ENCODE data around the gene CSGALNACT2.
"Not testable (repeated sequence)": the region's sequence is repeated elsewhere in the genome, so short reads cannot be mapped to it uniquely, and the experiment has no call there.

Gene CSGALNACT2

GRCh38 chr10:43173120-43173519 lies 34.9 kb downstream of the CSGALNACT2 start:
- DNase-seq (ENCODE audit: extremely low spot score, insufficient read length, low read depth) (no peak), FAIRE-seq (no peak)

DNA sequence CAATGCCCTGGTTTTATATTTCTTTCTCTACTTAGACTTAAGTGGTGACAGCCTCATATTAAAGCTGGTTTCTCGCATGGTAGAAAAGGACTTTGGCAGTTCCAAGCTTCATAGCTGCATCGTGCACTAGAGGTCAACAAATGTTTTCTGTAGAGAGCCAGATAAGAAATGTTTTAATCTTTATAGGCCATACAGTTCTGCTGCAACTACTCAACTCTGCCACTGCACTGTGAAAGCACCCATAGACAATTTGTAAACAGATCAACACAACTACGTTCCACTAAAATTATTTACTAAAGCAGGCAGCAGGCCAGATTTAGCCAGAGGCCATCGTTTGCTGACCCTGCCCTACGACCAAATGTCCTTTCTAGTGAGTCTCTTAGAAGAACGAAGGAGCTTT lies 36.7 kb downstream of the CSGALNACT2 start:
- FAIRE-seq: no peak
- no peak for DNase-seq (ENCODE audit: extremely low spot score, insufficient read length, low read depth)

GRCh38 chr10:43176271-43176670 lies 38.0 kb downstream of the CSGALNACT2 start:
- no peak for DNase-seq (ENCODE audit: extremely low spot score, insufficient read length, low read depth)
- FAIRE-seq: no peak

GRCh38 chr10:43177595-43177994 lies 39.4 kb downstream of the CSGALNACT2 start:
- FAIRE-seq (no peak), DNase-seq (ENCODE audit: extremely low spot score, insufficient read length, low read depth) (no peak)

GRCh38 chr10:43181146-43181545 lies 42.9 kb downstream of the CSGALNACT2 start:
- FAIRE-seq: no peak
- DNase-seq (ENCODE audit: extremely low spot score, insufficient read length, low read depth): no peak

- DNase-seq (ENCODE audit: extremely low spot score, insufficient read length, low read depth); FAIRE-seq: not testable (repeated sequence)
These were observed 45.5 kb downstream of the CSGALNACT2 start for GRCh38 chr10:43183764-43184163.

DNA sequence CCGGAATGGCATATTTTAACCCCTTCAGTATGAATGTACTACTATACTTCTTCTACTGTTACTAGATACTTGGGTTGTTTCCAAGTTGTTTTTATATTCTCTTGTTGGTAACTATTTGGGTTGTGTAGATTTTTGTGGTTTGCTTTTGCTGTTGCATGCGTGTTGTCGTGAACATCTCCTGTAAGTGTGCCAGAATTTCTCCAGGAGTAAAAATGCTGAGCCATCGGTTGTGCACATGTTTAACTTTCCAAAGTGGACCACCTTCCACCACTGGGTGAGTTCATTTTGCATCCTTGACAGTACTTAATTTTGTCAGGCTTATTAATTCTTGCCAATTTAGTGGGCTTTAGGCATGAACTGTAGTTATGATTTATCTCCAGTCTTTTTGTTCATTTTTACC lies 47.9 kb downstream of the CSGALNACT2 start:
- FAIRE-seq (no peak), DNase-seq (ENCODE audit: extremely low spot score, insufficient read length, low read depth) (no peak)

DNA sequence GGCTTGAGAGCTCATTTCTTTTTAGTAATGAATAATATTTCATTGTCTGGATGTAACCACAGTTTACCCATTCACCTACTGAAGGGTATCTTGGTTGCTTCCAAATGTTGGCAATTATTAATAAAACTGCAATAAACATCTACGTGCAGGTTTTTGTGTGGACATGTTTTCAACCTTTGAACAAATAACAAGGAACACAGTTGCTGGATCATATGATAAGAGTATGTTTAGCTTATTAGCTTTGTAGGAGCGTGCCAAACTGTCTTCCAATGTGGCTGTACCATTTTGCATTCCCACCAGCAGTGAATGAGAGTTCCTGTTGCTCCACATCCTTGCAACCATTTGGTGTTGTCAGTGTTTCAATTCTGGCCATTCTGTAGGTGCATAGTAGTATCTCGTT lies 49.0 kb downstream of the CSGALNACT2 start:
- DNase-seq (ENCODE audit: extremely low spot score, insufficient read length, low read depth) (no peak), FAIRE-seq (no peak)

GRCh38 chr10:43188702-43189101 lies 50.5 kb downstream of the CSGALNACT2 start:
- DNase-seq (ENCODE audit: extremely low spot score, insufficient read length, low read depth): no peak
- FAIRE-seq: no peak

- DNase-seq (ENCODE audit: extremely low spot score, insufficient read length, low read depth) (no peak), FAIRE-seq (no peak)
These were observed 52.0 kb downstream of the CSGALNACT2 start for GRCh38 chr10:43190289-43190688.

DNA sequence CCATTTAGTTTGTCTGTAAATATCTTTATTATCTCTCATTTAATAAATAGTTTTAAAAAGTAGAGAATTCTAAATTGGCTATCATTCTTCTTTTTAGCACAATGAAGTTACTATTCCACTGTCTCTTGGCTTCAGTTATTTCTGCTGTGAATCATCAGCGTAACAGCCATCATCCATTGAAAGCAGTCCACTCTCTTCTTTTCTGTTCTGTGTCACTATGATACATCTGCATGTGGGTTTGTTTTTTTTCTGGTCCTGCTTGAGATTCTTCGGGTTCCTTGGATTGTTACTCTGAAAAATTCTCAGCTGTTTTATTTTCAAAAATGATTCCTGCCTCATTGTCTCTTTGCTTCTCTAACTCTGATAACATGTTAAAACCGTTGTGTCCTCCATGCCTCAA lies 52.5 kb downstream of the CSGALNACT2 start:
- FAIRE-seq: no peak

GRCh38 chr10:43192884-43193283 lies 54.6 kb downstream of the CSGALNACT2 start:
- no peak for FAIRE-seq
- no peak for DNase-seq (ENCODE audit: extremely low spot score, insufficient read length, low read depth)

More for the DNA sequence above, 52.5 kb downstream of the CSGALNACT2 start:
- DNase-seq (ENCODE audit: extremely low spot score, insufficient read length, low read depth): no peak

- no peak for FAIRE-seq
- no peak for DNase-seq (ENCODE audit: extremely low spot score, insufficient read length, low read depth)
These were observed 55.3 kb downstream of the CSGALNACT2 start for GRCh38 chr10:43193496-43194080.

DNA sequence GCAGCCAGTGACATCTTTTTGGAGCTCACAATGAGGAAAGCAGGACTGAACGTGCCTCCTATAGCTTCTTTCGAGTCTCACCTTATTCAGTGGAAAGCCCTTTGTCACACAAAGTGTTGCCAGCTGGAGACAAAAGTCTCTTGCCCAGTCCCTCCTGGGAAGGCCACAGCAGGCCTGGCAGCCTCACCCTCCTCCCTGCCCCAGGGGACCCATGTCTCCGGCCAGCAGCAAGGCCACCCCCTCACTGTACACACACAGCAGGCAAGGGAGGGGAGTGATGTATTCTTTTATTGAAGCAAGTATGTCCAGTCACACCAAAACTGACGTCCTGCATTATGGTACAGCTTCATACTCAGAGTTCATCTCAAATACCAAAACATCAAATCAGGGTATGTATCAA lies 56.0 kb downstream of the CSGALNACT2 start:
- FAIRE-seq (no peak), DNase-seq (ENCODE audit: extremely low spot score, insufficient read length, low read depth) (no peak)

DNA sequence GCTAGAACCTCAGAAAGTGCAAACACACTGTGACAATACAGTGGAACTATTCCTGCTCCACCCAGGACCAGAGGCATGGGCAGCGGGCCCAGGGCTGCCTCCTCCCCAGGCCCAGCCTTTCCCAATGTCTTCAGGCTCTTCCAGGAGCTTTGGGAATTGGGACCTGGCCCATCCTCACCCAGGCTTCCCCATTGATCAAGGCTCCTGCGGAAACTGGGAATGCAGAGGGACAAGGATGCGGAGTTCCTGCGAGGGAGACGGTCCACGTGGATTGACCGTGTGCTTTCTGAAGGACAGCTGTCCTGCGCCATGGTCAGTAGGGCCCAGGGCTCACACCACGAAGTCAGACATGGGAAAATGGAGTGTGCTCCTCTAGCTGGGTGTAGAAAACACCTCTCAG lies 56.6 kb downstream of the CSGALNACT2 start:
- FAIRE-seq (no peak), DNase-seq (ENCODE audit: extremely low spot score, insufficient read length, low read depth) (no peak)

- FAIRE-seq (no peak), DNase-seq (ENCODE audit: extremely low spot score, insufficient read length, low read depth) (no peak)
These were observed 57.3 kb downstream of the CSGALNACT2 start for GRCh38 chr10:43195557-43195956.

DNA sequence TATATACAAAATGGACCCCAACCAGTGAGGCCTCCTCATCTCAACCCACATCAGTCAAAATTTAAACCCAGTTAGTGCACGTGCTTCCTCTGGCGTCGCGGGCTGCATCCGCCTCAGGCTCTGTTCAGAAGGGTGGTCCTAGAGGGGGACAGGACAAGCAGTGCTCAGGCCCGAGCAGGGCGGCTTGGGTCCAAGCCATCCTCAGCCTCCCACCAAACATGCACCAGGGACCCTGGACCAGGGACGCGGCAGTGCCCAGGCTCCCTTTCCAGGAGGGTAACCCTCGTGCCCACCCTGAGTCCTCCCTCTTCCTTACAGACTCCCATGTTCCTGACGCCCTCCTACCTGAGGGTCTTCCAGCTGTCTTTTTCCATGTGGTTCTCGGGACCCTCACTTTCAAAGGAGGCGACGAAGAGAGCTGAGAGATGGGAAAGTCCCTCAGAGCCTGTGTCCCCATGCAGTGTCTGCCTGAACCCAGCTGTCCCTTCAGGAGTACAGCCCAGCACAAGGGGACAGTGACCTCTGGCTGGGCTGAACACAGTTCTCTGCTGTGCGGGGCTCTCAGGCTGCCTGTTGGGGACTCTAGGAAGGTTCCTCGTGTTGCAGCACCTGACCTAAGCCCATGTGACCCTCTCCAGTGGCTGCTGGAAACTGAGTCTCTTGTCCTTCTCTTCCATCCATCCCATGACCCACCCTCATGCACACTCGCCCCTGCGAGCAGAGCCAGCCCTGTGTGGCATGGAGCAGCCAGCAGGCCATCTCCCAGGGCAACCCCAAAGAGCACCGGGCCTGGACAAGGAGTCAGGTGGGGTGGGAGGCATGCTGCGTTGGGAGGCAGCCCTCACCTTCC lies 58.1 kb downstream of the CSGALNACT2 start:
- FAIRE-seq (no peak), DNase-seq (ENCODE audit: extremely low spot score, insufficient read length, low read depth) (no peak)

GRCh38 chr10:43196981-43197833 lies 59.0 kb downstream of the CSGALNACT2 start:
- no peak for DNase-seq (ENCODE audit: extremely low spot score, insufficient read length, low read depth)
- no peak for FAIRE-seq

DNA sequence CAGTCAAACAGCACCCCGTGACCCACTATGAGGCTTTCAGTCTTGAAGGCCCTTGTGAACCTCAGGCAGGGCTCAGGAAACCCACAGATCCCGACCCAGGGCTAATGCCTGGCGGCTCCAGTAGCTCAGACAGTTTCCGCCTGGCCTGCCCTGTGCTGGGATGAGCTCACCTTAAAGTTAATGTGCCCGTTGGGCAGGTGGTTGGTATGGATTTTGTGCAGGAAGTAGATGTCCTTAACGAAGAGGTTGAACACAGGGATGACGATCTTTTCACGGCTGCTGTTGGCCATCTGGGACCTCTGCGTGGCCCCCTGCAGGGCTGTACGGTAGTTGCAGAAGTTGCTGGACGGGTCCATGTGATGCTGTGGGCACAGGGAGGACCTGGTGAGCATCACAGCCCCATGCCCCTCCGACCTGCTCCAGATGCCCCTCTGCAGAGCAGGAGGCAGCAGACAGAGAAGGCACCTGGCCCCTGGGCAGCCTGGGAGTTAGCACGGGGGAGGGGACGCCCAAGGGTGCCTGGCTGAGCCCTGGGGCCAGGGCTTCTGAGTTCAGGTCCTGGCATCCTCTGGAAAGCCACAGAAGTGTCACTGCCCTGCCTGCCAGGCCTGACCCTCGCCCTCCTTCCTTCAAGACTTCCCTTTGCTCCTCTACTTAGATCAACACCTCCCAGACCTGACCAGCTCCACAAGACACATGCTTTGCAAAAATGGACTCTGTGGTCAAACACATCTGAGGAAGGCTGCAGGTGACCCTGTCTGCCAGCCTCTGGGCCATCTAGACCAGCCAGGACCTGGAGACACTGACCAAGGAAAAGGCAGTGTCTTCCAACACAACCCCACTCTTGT lies 59.8 kb downstream of the CSGALNACT2 start:
- FAIRE-seq: no peak

DNA sequence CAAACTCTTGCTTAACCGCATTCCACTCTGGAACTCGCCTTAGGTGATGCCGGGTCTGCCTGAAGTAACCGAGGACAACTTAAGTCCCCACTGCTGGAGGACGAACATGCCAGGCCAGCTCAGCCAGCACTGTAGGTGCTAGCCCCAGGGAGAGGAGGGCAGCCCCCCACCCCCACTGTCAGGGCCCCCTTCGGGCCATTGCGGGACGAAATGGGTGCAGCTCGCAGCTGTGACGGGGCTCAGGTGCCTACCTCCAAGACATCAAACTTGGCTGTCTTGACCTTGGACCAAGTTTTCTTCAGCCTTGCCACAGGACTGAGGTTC lies 60.4 kb downstream of the CSGALNACT2 start:
- DNase-seq (ENCODE audit: extremely low spot score, insufficient read length, low read depth): no peak
- no peak for FAIRE-seq

More for the DNA sequence above, 59.8 kb downstream of the CSGALNACT2 start:
- DNase-seq (ENCODE audit: extremely low spot score, insufficient read length, low read depth): no peak
